ENCODE data around the gene VPS33A. TPM values are rescaled to one million over a fixed set of nuclear protein-coding genes. Genes with fewer than 3 reads are reported as not detected.
A peak's percentile ranks its signal among the peaks of the same experiment; 100 is the strongest.

Gene VPS33A
- polyA plus RNA-seq, 2 of the 4 experiments (the other 2 are of a cell fraction): 19.9 to 32.4 TPM

GRCh38 chr12:122200541-122201175 is 65.6 kb downstream of the VPS33A start:
- Histone ChIP-seq H3K4me3 (no peak overlapping the region), H3K4me1 (peaks cover 5% of the 10 kb centered on the region; the same call in 1 of the 3 replicates), H3K9me3 (no peaks in the 10 kb centered on the region), H3K4me2 (no peak overlapping the region), H3K27ac (no peak overlapping the region)
- TF ChIP-seq ZC3H11A (IDR thresholded peaks at IDR 0.05) (no peak), RNF2 (IDR thresholded peaks at IDR 0.05; ENCODE audit: borderline replicate concordance, low read depth) (no peak), SMC3 (IDR thresholded peaks at IDR 0.05) (no peak), CHD4 (IDR thresholded peaks at IDR 0.05; ENCODE audit: borderline replicate concordance) (no peak), ZNF302 (CRISPR knock-in tag; IDR thresholded peaks at IDR 0.05) (no peak), BHLHE40 (IDR thresholded peaks at IDR 0.05; ENCODE audit: low read depth, low read length) (no peak)
- TF ChIP-seq, protein P1, sequence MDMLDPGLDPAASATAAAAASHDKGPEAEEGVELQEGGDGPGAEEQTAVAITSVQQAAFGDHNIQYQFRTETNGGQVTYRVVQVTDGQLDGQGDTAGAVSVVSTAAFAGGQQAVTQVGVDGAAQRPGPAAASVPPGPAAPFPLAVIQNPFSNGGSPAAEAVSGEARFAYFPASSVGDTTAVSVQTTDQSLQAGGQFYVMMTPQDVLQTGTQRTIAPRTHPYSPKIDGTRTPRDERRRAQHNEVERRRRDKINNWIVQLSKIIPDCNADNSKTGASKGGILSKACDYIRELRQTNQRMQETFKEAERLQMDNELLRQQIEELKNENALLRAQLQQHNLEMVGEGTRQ (IDR thresholded peaks at IDR 0.05): no peak
- TF ChIP-seq, protein P2, sequence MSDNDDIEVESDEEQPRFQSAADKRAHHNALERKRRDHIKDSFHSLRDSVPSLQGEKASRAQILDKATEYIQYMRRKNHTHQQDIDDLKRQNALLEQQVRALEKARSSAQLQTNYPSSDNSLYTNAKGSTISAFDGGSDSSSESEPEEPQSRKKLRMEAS (IDR thresholded peaks at IDR 0.05): no peak
- CTCF ChIA-PET: interaction anchor here (0.5 to 2.2 kb wide), 3 partner anchors 9 to 69 kb away, joined by 3 to 12 read pairs (median 5); no protein-coding TSS in a partner anchor
- FAIRE-seq (no peak), DNase-seq (ENCODE audit: low read depth in 1 of 2, low spot score in 1 of 2) (no peak), ATAC-seq (peak in 1 of 2 experiments; percentile 11; a peak in 1 of 6 replicates)
- POLR2A ChIA-PET: no interaction called here
- 84% methylated on average over 22 of the region's 24 CpGs for WGBS (ENCODE audit: missing lambda C conversion rate)

GRCh38 chr12:122199484-122200355 is 66.6 kb downstream of the VPS33A start:
- ATAC-seq: no peak
- ChIA-PET CTCF (interaction anchor here (0.6 to 2.2 kb wide), 4 partner anchors 8 to 510 kb away, joined by 3 to 12 read pairs (median 3); no protein-coding TSS in a partner anchor), POLR2A (no interaction called here)
- Histone ChIP-seq H3K4me1 (peaks cover 5% of the 10 kb centered on the region; the same call in 1 of the 3 replicates), H3K4me2 (no peak overlapping the region), H3K9me3 (0 out of 3 replicates have a peak, but pooled peaks cover 7% of the 10 kb centered on the region), H3K4me3 (no peak overlapping the region), H3K27ac (no peak overlapping the region)
- FAIRE-seq: no peak
- DNase-seq (ENCODE audit: low read depth in 1 of 2, low spot score in 1 of 2): no peak
- TF ChIP-seq HDAC2 (IDR thresholded peaks at IDR 0.05): no peak
- 84% methylated on average over 28 of the region's 29 CpGs for WGBS (ENCODE audit: missing lambda C conversion rate)

DNA sequence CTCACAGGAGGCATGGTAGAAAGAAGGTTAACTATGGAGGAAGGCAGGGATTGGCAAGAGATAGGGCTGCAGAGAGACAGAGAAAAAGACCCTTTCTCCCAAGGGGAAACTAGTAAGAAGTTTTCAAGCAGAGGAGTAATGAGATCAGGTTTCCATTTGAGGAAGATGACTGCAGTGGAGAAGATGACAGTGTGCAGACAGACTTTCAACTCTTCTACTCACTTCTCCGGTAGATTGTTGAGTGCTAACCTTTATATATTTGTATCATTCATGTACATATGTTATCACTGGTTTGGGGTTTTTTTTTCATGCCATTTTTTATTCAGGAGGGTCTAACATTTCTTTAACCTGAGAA is 68.7 kb downstream of the VPS33A start:
- no peak overlapping the region for H3K4me2 ChIP-seq
- 0 out of 3 replicates have a peak, but pooled peaks cover 9% of the 10 kb centered on the region for H3K9me3 ChIP-seq
- ChIA-PET POLR2A (no interaction called here), CTCF (no interaction called here)
- H3K4me1 ChIP-seq: peaks cover 5% of the 10 kb centered on the region; the same call in 1 of the 3 replicates
- H3K27ac ChIP-seq: no peak overlapping the region
- FAIRE-seq (no peak), ATAC-seq (no peak), DNase-seq (ENCODE audit: low read depth in 1 of 2, low spot score in 1 of 2) (no peak)
- TF ChIP-seq, protein P3, sequence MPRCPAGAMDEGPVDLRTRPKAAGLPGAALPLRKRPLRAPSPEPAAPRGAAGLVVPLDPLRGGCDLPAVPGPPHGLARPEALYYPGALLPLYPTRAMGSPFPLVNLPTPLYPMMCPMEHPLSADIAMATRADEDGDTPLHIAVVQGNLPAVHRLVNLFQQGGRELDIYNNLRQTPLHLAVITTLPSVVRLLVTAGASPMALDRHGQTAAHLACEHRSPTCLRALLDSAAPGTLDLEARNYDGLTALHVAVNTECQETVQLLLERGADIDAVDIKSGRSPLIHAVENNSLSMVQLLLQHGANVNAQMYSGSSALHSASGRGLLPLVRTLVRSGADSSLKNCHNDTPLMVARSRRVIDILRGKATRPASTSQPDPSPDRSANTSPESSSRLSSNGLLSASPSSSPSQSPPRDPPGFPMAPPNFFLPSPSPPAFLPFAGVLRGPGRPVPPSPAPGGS (IDR thresholded peaks at IDR 0.05): no peak
- no peak for TF ChIP-seq CBX8 (IDR thresholded peaks at IDR 0.05)
- no peak for TF ChIP-seq EHF (CRISPR knock-in tag; IDR thresholded peaks at IDR 0.05)
- TF ChIP-seq EHMT2 (IDR thresholded peaks at IDR 0.05; ENCODE audit: low read depth): no peak
- TF ChIP-seq, protein P4, sequence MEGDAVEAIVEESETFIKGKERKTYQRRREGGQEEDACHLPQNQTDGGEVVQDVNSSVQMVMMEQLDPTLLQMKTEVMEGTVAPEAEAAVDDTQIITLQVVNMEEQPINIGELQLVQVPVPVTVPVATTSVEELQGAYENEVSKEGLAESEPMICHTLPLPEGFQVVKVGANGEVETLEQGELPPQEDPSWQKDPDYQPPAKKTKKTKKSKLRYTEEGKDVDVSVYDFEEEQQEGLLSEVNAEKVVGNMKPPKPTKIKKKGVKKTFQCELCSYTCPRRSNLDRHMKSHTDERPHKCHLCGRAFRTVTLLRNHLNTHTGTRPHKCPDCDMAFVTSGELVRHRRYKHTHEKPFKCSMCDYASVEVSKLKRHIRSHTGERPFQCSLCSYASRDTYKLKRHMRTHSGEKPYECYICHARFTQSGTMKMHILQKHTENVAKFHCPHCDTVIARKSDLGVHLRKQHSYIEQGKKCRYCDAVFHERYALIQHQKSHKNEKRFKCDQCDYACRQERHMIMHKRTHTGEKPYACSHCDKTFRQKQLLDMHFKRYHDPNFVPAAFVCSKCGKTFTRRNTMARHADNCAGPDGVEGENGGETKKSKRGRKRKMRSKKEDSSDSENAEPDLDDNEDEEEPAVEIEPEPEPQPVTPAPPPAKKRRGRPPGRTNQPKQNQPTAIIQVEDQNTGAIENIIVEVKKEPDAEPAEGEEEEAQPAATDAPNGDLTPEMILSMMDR (IDR thresholded peaks at IDR 0.05): no peak
- TF ChIP-seq ZFP36 (IDR thresholded peaks at IDR 0.05; ENCODE audit: borderline replicate concordance, partially characterized antibody): no peak
- no peak for TF ChIP-seq HDAC2 (IDR thresholded peaks at IDR 0.05)
- TF ChIP-seq HOXB13 (CRISPR knock-in tag; IDR thresholded peaks at IDR 0.05; ENCODE audit: low read depth): no peak
- WGBS (ENCODE audit: missing lambda C conversion rate): 47% methylated on average over 1 of the region's 1 CpG
- H3K4me3 ChIP-seq: no peak overlapping the region

Measured in A549 (cell line).